ENCODE measurements around the gene ZNF772.
"Not testable (repeated sequence)": the region's sequence is repeated elsewhere in the genome, so short reads cannot be mapped to it uniquely, and the experiment has no call there.

Gene ZNF772

GRCh38 chr19:57477191-57478008 lies at the start of gene ZNF772:
Gene ZNF772, minus strand, starts transcription at chr19:57477566. Its CDS starts 257 bp downstream, at chr19:57477309.
- H3K4me3 ChIP-seq (ENCODE audit: low read length) = peak within 1 kb of the TSS; percentile 90
- no peak for TF ChIP-seq ZNF274 (IDR thresholded peaks at IDR 0.05; ENCODE audit: low read depth, low read length)

GRCh38 chr19:57518021-57518420 lies 40.7 kb upstream of the ZNF772 start:
- H3K4me3 ChIP-seq (ENCODE audit: low read length) = not testable (repeated sequence)

GRCh38 chr19:57515255-57515654 lies 37.9 kb upstream of the ZNF772 start:
- TF ChIP-seq ZNF274 (IDR thresholded peaks at IDR 0.05; ENCODE audit: low read depth, low read length) = no peak
- no peak overlapping the region for H3K4me3 ChIP-seq (ENCODE audit: low read length)

GRCh38 chr19:57512845-57513244 lies 35.5 kb upstream of the ZNF772 start:
- H3K4me3 ChIP-seq (ENCODE audit: low read length) = no peak overlapping the region
- TF ChIP-seq ZNF274 (IDR thresholded peaks at IDR 0.05; ENCODE audit: low read depth, low read length) = no peak

DNA sequence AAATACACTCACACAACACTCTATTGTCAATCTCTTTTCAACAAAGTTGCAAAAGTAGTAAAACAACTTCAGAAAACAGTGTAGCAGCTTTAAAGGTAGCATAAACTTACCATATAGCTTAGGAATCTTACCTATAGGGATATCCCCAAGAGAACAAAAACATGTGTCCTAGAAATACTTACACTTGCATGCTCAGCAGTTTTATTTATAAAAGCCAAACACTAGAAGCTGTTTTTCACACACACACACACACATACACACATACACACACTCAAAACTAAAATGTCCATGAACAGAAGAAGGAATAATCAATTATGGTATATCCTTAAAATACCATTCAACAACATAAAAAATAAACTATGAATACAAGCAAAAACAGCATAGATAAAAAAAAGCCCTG lies 34.1 kb upstream of the ZNF772 start:
- no peak for TF ChIP-seq ZNF274 (IDR thresholded peaks at IDR 0.05; ENCODE audit: low read depth, low read length)

DNA sequence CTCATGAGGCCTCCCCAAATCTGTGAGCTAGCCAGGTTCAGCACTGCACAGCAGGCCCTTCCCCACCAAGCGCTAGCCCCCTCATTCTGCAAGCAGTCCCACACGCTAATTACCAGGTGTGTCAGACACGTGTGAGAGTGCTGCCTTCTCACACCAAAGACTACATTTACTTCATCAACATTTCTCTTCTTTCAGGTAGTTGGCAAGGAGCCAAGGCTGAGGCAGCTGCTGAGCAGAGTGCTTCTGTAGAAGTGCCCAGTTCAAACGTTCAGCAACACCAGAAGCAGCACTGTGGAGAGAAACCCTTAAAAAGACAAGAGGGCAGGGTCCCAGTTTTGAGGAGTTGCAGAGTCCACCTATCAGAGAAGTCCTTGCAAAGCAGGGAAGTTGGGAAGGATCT lies 28.8 kb upstream of the ZNF772 start:
- TF ChIP-seq ZNF274 (IDR thresholded peaks at IDR 0.05; ENCODE audit: low read depth, low read length) = no peak
- no peak overlapping the region for H3K4me3 ChIP-seq (ENCODE audit: low read length)

More for the DNA sequence above, 34.1 kb upstream of the ZNF772 start:
- no peak overlapping the region for H3K4me3 ChIP-seq (ENCODE audit: low read length)

GRCh38 chr19:57500400-57500799 lies 23.0 kb upstream of the ZNF772 start:
- peak overlapping the region; percentile 60 for H3K4me3 ChIP-seq (ENCODE audit: low read length)

DNA sequence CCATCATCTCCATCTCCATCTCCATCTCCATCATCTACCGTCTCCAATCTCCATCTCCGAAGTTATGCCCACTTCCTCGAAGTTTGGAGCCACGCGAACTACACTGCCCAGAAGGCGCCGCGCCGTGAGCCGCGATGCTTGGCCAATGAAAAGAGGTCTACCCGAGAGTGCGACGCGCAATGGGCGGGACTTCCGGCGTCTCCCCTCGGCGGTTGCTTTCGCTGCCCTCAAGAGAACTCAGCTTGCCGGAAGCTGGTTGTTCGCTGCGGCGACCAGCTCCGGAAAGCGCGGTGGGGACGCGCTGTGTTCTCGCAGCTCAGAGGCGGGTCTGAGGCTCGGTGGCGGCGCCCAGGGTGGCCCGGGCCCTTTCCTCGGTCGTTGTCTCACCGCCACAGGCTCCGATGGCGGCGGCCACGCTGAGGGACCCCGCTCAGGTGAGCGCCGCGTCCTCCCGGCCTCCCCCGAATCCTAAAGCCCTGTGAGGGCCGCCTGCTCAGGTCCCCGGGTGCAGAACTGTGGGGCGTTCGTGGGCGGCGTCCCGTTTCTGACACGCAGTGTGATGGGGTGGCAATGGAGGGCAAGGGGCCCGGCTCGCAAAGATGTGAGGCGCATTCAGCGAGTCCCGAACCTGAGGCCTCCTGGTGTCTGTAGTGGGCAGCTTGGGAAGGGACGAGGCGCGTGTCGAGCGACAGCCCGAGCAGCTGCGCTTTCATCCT lies 22.5 kb upstream of the ZNF772 start, which contains the start of gene ZNF773:
ZNF773 (plus strand) TSS at position 259 of the 716 bp plus-strand sequence; CDS start at position 402, 143 bp downstream.
- H3K4me3 ChIP-seq (ENCODE audit: low read length) = peak within 1 kb of the TSS; percentile 60

DNA sequence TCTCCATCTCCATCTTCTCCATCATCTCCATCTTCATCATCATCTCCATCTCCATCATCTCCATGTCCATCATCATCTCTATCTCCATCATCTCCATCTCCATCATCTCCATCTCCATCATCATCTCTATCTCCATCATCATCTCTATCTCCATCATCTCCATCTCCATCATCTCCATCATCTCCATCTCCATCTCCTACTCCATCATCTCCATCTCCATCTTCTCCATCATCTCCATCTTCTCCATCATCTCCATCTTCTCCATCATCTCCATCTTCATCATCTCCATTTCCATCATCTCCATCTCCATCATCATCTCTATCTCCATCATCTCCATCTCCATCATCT lies 21.9 kb upstream of the ZNF772 start:
- not testable (repeated sequence) for H3K4me3 ChIP-seq (ENCODE audit: low read length)

DNA sequence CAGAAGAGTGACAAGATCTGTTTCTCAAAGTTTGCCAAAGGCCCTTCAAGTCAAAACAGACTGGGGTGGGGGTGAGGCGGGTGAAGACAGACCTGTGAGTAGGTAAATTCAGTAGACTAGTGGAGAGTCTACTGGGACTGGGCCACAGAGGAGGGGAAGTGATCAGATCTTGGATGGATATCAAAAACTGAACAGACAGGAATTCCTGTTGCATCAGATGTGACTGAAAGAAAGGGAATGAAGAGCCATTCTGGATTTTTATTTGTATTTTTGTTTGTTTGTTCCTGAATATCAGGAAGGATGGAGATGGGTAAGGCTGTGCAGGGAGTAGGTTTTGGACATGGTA lies 10.9 kb upstream of the ZNF772 start:
- H3K4me3 ChIP-seq (ENCODE audit: low read length) = peak overlapping the region; percentile 40

DNA sequence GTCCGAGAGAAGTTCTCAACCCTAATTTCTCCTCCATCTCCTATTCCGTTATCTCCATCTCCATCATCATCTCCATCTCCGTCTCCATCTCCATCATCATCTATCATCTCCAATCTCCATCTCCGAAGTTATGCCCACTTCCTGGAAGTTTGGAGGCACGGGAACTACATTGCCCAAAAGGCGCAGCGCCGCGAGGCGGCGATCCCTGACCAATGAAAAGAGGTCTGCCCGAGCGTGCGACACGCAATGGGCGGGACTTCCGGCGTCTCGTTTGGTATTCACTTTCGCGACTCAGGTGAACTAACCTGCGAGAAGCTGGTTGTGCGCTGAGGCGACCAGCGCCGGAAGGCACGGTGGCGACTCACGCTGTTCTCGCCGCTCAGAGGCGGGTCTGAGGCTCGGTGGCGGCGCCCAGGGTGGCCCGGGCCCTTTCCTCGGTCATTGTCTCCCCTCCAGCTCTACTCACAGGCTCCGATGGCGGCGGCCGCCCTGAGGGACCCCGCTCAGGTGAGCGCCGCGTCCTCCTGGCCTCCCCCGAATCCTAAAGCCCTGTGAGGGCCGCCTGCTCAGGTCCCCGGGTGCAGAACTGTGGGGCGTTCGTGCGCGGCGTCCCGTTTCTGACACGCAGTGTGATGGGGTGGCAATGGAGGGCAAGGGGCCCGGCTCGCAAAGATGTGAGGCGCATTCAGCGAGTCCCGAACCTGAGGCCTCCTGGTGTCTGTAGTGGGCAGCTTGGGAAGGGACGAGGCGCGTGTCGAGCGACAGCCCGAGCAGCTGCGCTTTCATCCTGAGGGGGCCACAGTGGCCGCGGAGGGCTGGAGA lies 10.3 kb upstream of the ZNF772 start, which contains the start of gene ZNF419:
ZNF419 (plus strand) TSS at position 274 of the 822 bp plus-strand sequence; CDS start at position 475, 201 bp downstream.
- H3K4me3 ChIP-seq (ENCODE audit: low read length) = peak within 1 kb of the TSS; percentile 78

DNA sequence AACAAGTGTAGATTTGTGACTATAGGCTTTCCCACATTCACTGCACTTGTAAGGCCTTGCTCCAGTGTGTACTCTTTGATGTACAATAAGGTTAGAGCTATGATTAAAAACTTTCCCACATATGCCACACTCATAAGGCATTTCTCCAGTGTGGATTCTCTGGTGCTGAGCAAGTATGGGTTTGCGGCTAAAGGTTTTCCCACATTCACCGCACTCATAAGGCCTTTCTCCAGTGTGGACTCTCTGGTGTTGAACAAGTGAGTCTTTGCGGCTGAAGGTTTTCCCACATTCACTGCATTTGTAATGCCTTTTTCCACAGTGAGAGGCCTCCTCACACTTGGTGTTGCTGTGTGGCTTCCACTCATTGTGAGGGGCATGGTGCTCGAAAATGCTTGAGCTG lies 3.7 kb downstream of the ZNF772 start:
- no peak overlapping the region for H3K4me3 ChIP-seq (ENCODE audit: low read length)
- TF ChIP-seq ZNF274 (IDR thresholded peaks at IDR 0.05; ENCODE audit: low read depth, low read length) = no peak

DNA sequence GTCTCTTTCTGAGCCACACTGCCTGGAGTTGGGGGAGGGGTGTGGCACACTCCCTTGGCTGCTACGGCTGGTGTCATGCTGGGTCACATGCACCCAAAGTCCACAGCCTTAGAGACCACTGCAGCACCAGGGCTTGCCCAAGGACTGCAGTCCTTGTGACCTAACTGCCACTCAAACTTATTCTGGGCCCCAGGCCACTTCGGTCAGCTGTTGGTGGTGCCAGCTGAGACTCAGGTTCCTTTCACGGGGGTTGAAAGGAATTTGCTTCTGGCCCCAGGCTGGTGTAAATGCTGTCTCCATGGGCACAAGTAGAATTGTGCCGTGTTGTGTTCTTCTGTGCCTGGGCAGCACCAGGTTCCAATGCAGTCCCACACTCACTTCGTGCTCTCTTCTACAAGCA lies 10.9 kb downstream of the ZNF772 start:
- no peak for TF ChIP-seq ZNF274 (IDR thresholded peaks at IDR 0.05; ENCODE audit: low read depth, low read length)
- no peak overlapping the region for H3K4me3 ChIP-seq (ENCODE audit: low read length)

GRCh38 chr19:57465680-57466381 lies 11.5 kb downstream of the ZNF772 start:
- no peak overlapping the region for H3K4me3 ChIP-seq (ENCODE audit: low read length)

More at GRCh38 chr19:57465680-57466381, 11.5 kb downstream of the ZNF772 start:
- TF ChIP-seq ZNF274 (IDR thresholded peaks at IDR 0.05; ENCODE audit: low read depth, low read length) = no peak
